ENCODE measurements around the gene GUCY1A1. TPM values are rescaled to one million over a fixed set of nuclear protein-coding genes. Genes with fewer than 3 reads are reported as not detected.
"Not testable (repeated sequence)": the region's sequence is repeated elsewhere in the genome, so short reads cannot be mapped to it uniquely, and the experiment has no call there.

Gene GUCY1A1
- total RNA-seq, 3 donors from 2014 or later (not counting 1 experiment from before 2014, with no cell fraction given) = 4.1 to 7.4 (median 5.2) TPM

GRCh38 chr4:155646001-155646400 is 20.6 kb upstream of the GUCY1A1 start:
- no peaks in the 10 kb centered on the region for H3K36me3 ChIP-seq (ENCODE audit: control insufficient read depth, insufficient read depth, low read length)
- no peaks in the 10 kb centered on the region for H3K27me3 ChIP-seq (ENCODE audit: control insufficient read depth, insufficient read depth, low read length)
- ATAC-seq (no peak), DNase-seq (no peak)
- Mint-ChIP-seq H3K9me3 (no peaks in the 10 kb centered on the region), H3K4me3 (no peak overlapping the region), H3K36me3 (no peaks in the 10 kb centered on the region), H3K27ac (no peak overlapping the region), H3K4me1 (no peaks in the 10 kb centered on the region), H3K27me3 (ENCODE audit: low read depth in 2 of 2) (peaks cover 3 to 5% of the 10 kb centered on the region in 2 donors)
- no CpG with 5 or more reads among the region's 2 CpGs for WGBS (ENCODE audit: insufficient coverage)
- H3K4me1 ChIP-seq (ENCODE audit: control insufficient read depth, insufficient read depth, low read length) = no peaks in the 10 kb centered on the region
- H3K27ac ChIP-seq (ENCODE audit: low read length) = no peak overlapping the region
- no peaks in the 10 kb centered on the region for H3K9me3 ChIP-seq (ENCODE audit: control insufficient read depth, insufficient read depth, low read length)
- intact Hi-C loops (cut with micrococcal nuclease) = no loop called here
- H3K4me3 ChIP-seq (ENCODE audit: low read length) = no peak overlapping the region
- TF ChIP-seq, protein P1, sequence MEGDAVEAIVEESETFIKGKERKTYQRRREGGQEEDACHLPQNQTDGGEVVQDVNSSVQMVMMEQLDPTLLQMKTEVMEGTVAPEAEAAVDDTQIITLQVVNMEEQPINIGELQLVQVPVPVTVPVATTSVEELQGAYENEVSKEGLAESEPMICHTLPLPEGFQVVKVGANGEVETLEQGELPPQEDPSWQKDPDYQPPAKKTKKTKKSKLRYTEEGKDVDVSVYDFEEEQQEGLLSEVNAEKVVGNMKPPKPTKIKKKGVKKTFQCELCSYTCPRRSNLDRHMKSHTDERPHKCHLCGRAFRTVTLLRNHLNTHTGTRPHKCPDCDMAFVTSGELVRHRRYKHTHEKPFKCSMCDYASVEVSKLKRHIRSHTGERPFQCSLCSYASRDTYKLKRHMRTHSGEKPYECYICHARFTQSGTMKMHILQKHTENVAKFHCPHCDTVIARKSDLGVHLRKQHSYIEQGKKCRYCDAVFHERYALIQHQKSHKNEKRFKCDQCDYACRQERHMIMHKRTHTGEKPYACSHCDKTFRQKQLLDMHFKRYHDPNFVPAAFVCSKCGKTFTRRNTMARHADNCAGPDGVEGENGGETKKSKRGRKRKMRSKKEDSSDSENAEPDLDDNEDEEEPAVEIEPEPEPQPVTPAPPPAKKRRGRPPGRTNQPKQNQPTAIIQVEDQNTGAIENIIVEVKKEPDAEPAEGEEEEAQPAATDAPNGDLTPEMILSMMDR (IDR thresholded peaks at IDR 0.05) = no peak

DNA sequence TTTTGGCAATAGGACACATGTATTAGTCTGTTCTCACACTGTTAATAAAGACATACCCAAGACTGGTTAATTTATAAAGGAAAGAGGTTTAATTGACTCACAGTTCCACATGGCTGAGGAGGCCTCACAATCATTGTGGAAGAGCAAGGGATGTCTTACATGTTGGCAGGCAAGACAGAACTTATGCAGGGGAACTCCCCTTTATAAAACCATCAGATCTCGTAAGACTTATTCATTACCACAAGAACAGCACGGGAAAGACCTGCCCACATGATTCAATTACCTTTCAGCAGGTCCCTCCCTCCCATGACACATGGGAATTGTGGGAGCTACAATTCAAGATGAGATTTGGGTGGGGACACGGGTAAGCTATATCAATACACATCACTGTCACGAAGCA is 15.9 kb upstream of the GUCY1A1 start:
- peaks cover 6 to 13% of the 10 kb centered on the region in 2 donors for H3K27me3 Mint-ChIP-seq (ENCODE audit: low read depth in 2 of 2)

GRCh38 chr4:155653052-155653451 is 13.6 kb upstream of the GUCY1A1 start:
- no peak for ATAC-seq
- H3K4me3 ChIP-seq (ENCODE audit: low read length) = no peak overlapping the region
- Mint-ChIP-seq H3K27ac (no peak overlapping the region), H3K27me3 (ENCODE audit: low read depth in 2 of 2) (peaks cover 15 to 35% of the 10 kb centered on the region in 2 donors), H3K36me3 (no peaks in the 10 kb centered on the region), H3K9me3 (no peaks in the 10 kb centered on the region), H3K4me3 (no peak overlapping the region), H3K4me1 (no peaks in the 10 kb centered on the region)
- TF ChIP-seq, protein P1 (IDR thresholded peaks at IDR 0.05) = no peak
- H3K36me3 ChIP-seq (ENCODE audit: control insufficient read depth, insufficient read depth, low read length) = no peaks in the 10 kb centered on the region
- no peaks in the 10 kb centered on the region for H3K4me1 ChIP-seq (ENCODE audit: control insufficient read depth, insufficient read depth, low read length)
- intact Hi-C loops (cut with micrococcal nuclease) = no loop called here
- H3K27me3 ChIP-seq (ENCODE audit: control insufficient read depth, insufficient read depth, low read length) = no peaks in the 10 kb centered on the region
- no peaks in the 10 kb centered on the region for H3K9me3 ChIP-seq (ENCODE audit: control insufficient read depth, insufficient read depth, low read length)
- DNase-seq = no peak
- H3K27ac ChIP-seq (ENCODE audit: low read length) = no peak overlapping the region

More for the DNA sequence above, 15.9 kb upstream of the GUCY1A1 start:
- H3K4me1 ChIP-seq (ENCODE audit: control insufficient read depth, insufficient read depth, low read length); intact Hi-C loops (cut with micrococcal nuclease); H3K27ac Mint-ChIP-seq; H3K27ac ChIP-seq (ENCODE audit: low read length); H3K36me3 Mint-ChIP-seq; DNase-seq; H3K9me3 Mint-ChIP-seq; H3K9me3 ChIP-seq (ENCODE audit: control insufficient read depth, insufficient read depth, low read length); H3K4me3 Mint-ChIP-seq; H3K4me1 Mint-ChIP-seq; H3K27me3 ChIP-seq (ENCODE audit: control insufficient read depth, insufficient read depth, low read length); ATAC-seq; H3K36me3 ChIP-seq (ENCODE audit: control insufficient read depth, insufficient read depth, low read length); H3K4me3 ChIP-seq (ENCODE audit: low read length): not testable (repeated sequence)
- WGBS (ENCODE audit: insufficient coverage) = 40% methylated on average over 2 of the region's 4 CpGs

- no peak for ATAC-seq
- Mint-ChIP-seq H3K27me3 (ENCODE audit: low read depth in 2 of 2) (peaks cover 12 to 43% of the 10 kb centered on the region in 2 donors), H3K9me3 (no peaks in the 10 kb centered on the region), H3K27ac (no peak overlapping the region), H3K36me3 (no peaks in the 10 kb centered on the region), H3K4me1 (no peaks in the 10 kb centered on the region), H3K4me3 (no peak overlapping the region)
- Histone ChIP-seq H3K9me3 (ENCODE audit: control insufficient read depth, insufficient read depth, low read length) (no peaks in the 10 kb centered on the region), H3K4me3 (ENCODE audit: low read length) (no peak overlapping the region), H3K36me3 (ENCODE audit: control insufficient read depth, insufficient read depth, low read length) (no peaks in the 10 kb centered on the region), H3K4me1 (ENCODE audit: control insufficient read depth, insufficient read depth, low read length) (no peaks in the 10 kb centered on the region), H3K27ac (ENCODE audit: low read length) (no peak overlapping the region), H3K27me3 (ENCODE audit: control insufficient read depth, insufficient read depth, low read length) (no peaks in the 10 kb centered on the region)
- intact Hi-C loops (cut with micrococcal nuclease) = no loop called here
- TF ChIP-seq, protein P1 (IDR thresholded peaks at IDR 0.05) = no peak
- 96% methylated on average over 4 of the region's 4 CpGs for WGBS (ENCODE audit: insufficient coverage)
- no peak for DNase-seq
Observed at GRCh38 chr4:155656025-155656424, 10.6 kb upstream of the GUCY1A1 start.

All from natural killer cell (primary cell).